Spleen (tissue), 7 donors: Measurements from ENCODE around the gene SURF2.

Experiments used
- CTCF ChIP-seq, 11 experiments: fragments of 200-600 bp in 7 of 11; fragments of 450-650 bp in 4 of 11; sonication (generic) in 4 of 11; IDR thresholded peaks in 8 of 11; conservative IDR thresholded peaks in 3 of 11; 1 replicate in 7 of 11; 2 replicates in 4 of 11; pipeline versions ENCODE4 v1.4.0 to v1.8.0; 2016 to 2021; ENCODE audit warnings: antibody characterized with exemption in 11 of 11, inconsistent platforms in 4 of 11, mild to moderate bottlenecking in 1 of 11
- POLR2A ChIP-seq, 3 donors: fragments of 450-650 bp; IDR thresholded peaks; one replicate each; pipeline ENCODE4 v1.5.1; 2017; ENCODE audit warnings: antibody characterized with exemption in 3 of 3, mild to moderate bottlenecking in 1 of 3
- POLR2AphosphoS5 ChIP-seq, 3 donors: sonication (generic); formaldehyde crosslinking; IDR thresholded peaks; one replicate each; pipeline ENCODE4 v1.5.1; 2017; ENCODE audit warnings: antibody characterized with exemption in 3 of 3
- donor health status: DM: no; HTN: no; CAD: no; lungs with moderate emphysema.
- donor health status: DM: no; HTN: no; CAD: no.
- donor health status: DM: no; HTN: no; CAD: no.

GRCh38 chr9:133372144-133372543, 15.8 kb downstream of the SURF2 start:
- no peak for TF ChIP-seq POLR2A (IDR thresholded peaks at IDR 0.05)
- no peak for TF ChIP-seq CTCF (IDR thresholded peaks at IDR 0.05 in 8 of 11, conservative IDR thresholded peaks at IDR 0.05 in 3 of 11)
- TF ChIP-seq POLR2AphosphoS5 (IDR thresholded peaks at IDR 0.05): no peak
